HL-60 (cell line): Measurements from ENCODE around the gene SLC7A1.

ENCODE experiments used
- DNase-seq, 2 experiments: peaks; one replicate each; pipeline ENCODE4 v3.0.0-alpha.2; 2010 to 2020; ENCODE audit warnings: low read depth in 1 of 2, low spot score in 1 of 2
- H3K27ac ChIP-seq: fragments of 250-450 bp; sonication (Bioruptor Pico); replicated peaks from 2 replicates; pipeline ENCODE4 v1.5.1; 2020; ENCODE audit warnings: mild to moderate bottlenecking, moderate library complexity
- H3K27me3 ChIP-seq: fragments of 250-450 bp; sonication (Bioruptor Pico); 2 replicates; pipeline ENCODE4 v1.5.1; 2021; ENCODE audit warnings: mild to moderate bottlenecking, moderate library complexity; ENCODE audit not compliant: insufficient read depth, poor library complexity, severe bottlenecking
- H3K4me3 ChIP-seq: replicated peaks from 2 replicates; pipeline ENCODE4 v1.5.1; 2011; ENCODE audit warnings: mild to moderate bottlenecking, control low read depth, low read length; ENCODE audit not compliant: insufficient read depth
- CTCF ChIP-seq: IDR thresholded peaks from one replicate; pipeline ENCODE4 v1.5.1; 2011; ENCODE audit warnings: low read length, control low read depth, inconsistent platforms; ENCODE audit not compliant: insufficient read depth
- GABPA ChIP-seq: IDR thresholded peaks from 2 replicates; pipeline ENCODE4 v1.6.1; 2012; ENCODE audit warnings: low read depth
- POLR2AphosphoS5 ChIP-seq: IDR thresholded peaks from 2 replicates; pipeline ENCODE4 v1.6.1; 2012; ENCODE audit warnings: low read depth
- REST ChIP-seq: IDR thresholded peaks from 2 replicates; pipeline ENCODE4 v1.6.1; 2012; ENCODE audit warnings: low read depth; ENCODE audit not compliant: insufficient replicate concordance
- SPI1 ChIP-seq: IDR thresholded peaks from 2 replicates; pipeline ENCODE4 v1.6.1; 2012; ENCODE audit warnings: low read depth, mild to moderate bottlenecking, borderline replicate concordance

The SLC7A1 gene

GRCh38 chr13:29621841-29622240 is 26.4 kb upstream of the SLC7A1 start:
- Histone ChIP-seq H3K27ac (no peak overlapping the region), H3K4me3 (no peak overlapping the region), H3K27me3 (no peaks in the 10 kb centered on the region)
- TF ChIP-seq GABPA, result no peak
- TF ChIP-seq REST, result no peak
- TF ChIP-seq POLR2AphosphoS5, result no peak
- DNase-seq, result no peak

GRCh38 chr13:29621051-29621800 is 25.7 kb upstream of the SLC7A1 start:
- TF ChIP-seq CTCF, result no peak
- no peak for TF ChIP-seq POLR2AphosphoS5
- no peak for TF ChIP-seq REST
- no peak for TF ChIP-seq GABPA
- TF ChIP-seq SPI1, result no peak
- no peak overlapping the region for H3K27ac ChIP-seq
- H3K27me3 ChIP-seq, result no peaks in the 10 kb centered on the region
- no peak for DNase-seq
- H3K4me3 ChIP-seq, result no peak overlapping the region

GRCh38 chr13:29619995-29620394 is 24.5 kb upstream of the SLC7A1 start:
- no peak for DNase-seq
- H3K4me3 ChIP-seq, result no peak overlapping the region
- no peaks in the 10 kb centered on the region for H3K27me3 ChIP-seq
- no peak overlapping the region for H3K27ac ChIP-seq
- TF ChIP-seq GABPA (no peak), REST (no peak), POLR2AphosphoS5 (no peak), SPI1 (no peak), CTCF (no peak)
